ENCODE measurements around the gene SSTR4. TPM values are rescaled to one million over a fixed set of nuclear protein-coding genes. Genes with fewer than 3 reads are reported as not detected.
"Not testable (repeated sequence)": the region's sequence is repeated elsewhere in the genome, so short reads cannot be mapped to it uniquely, and the experiment has no call there.

The SSTR4 gene, protein sequence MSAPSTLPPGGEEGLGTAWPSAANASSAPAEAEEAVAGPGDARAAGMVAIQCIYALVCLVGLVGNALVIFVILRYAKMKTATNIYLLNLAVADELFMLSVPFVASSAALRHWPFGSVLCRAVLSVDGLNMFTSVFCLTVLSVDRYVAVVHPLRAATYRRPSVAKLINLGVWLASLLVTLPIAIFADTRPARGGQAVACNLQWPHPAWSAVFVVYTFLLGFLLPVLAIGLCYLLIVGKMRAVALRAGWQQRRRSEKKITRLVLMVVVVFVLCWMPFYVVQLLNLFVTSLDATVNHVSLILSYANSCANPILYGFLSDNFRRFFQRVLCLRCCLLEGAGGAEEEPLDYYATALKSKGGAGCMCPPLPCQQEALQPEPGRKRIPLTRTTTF
- not detected in 2 replicates for total RNA-seq (2014; rRNA removed; shearing (Covaris generic))
- not detected in 2 replicates for polyA plus RNA-seq (2016; fragmentation: Nextera tagmentation; extraction: Ambion mirVana)

DNA sequence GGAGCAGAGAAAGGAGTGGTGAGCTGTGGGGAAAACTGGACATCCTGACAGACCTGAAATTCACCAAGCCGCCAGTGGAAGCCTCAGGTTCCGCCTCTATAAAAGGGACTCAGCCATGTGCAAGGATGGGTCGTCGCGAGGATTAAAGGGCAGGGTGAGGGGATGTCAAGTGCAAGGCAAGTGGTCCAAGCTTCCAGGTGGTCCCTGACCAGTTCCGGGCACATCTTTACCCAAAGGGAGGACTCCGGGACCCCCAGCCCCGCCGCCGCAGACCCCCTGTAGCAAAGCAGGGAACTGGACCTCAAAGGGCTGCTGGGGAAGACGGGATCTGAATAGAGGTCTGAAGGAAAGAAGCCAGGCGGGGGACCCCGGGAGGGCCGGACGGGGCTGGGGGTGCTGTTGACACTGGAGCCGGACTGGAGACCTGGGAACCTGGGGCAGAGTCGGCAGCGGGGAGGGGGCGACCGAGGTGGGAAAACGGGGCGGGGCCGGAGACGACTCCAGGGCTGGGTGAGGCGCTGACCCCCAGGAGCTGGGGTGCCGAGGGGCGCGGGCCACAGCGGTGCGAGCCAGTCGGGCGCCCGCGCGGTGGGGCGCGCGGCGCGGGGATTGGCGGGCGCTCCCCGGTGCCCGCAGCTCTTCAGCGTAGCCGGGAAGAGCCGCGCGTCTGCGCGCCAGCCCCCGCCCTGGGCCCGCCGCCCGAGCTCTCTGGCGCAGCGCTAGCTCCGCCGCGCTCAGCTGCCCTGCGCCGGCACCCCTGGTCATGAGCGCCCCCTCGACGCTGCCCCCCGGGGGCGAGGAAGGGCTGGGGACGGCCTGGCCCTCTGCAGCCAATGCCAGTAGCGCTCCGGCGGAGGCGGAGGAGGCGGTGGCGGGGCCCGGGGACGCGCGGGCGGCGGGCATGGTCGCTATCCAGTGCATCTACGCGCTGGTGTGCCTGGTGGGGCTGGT lies at the start of gene SSTR4:
SSTR4 (plus strand) TSS at position 592 of the 951 bp plus-strand sequence; CDS start at position 764, 172 bp downstream.
- TF ChIP-seq EZH2 (IDR thresholded peaks at IDR 0.05; ENCODE audit: insufficient read depth, poor library complexity, severe bottlenecking) (no peak), EZH2phosphoT487 (IDR thresholded peaks at IDR 0.05; ENCODE audit: insufficient read depth, low read depth) (no peak)
- in situ Hi-C loops (cut with MboI) = no loop called here
- no peaks in the 10 kb centered on the region for H3K9me3 ChIP-seq (ENCODE audit: low read depth)
- no peaks in the 10 kb centered on the region for H3K4me1 ChIP-seq (ENCODE audit: insufficient read depth)
- H3K27ac ChIP-seq = no peak within 1 kb of the TSS
- no peak within 1 kb of the TSS for H3K4me2 ChIP-seq (ENCODE audit: unreplicated experiment)
- no peak within 1 kb of the TSS for H3K4me3 ChIP-seq
- no peaks in the 10 kb centered on the region for H3K9me2 ChIP-seq (ENCODE audit: insufficient read depth)
- no peaks in the 10 kb centered on the region for H3K79me2 ChIP-seq (ENCODE audit: insufficient read depth)
- H3K27me3 ChIP-seq (replicated peaks; ENCODE audit: insufficient read depth) = peaks cover 50% of the 10 kb centered on the region
- WGBS, 2 experiments (ENCODE audit: low coverage in 1 of 2, low lambda C conversion rate in 2 of 2, missing lambda C conversion rate in 2 of 2) = 25 to 29% methylated on average over 41 to 49 of the region's 83 CpGs
- no peaks in the 10 kb centered on the region for H4K20me1 ChIP-seq (ENCODE audit: insufficient read depth)
- no peaks in the 10 kb centered on the region for H3F3A ChIP-seq (ENCODE audit: insufficient read depth)
- H3K36me3 ChIP-seq (ENCODE audit: low read depth) = no peaks in the 10 kb centered on the region
- no peak for DNase-seq
- no peak within 1 kb of the TSS for H2AFZ ChIP-seq
- H3K9ac ChIP-seq = no peak within 1 kb of the TSS

DNA sequence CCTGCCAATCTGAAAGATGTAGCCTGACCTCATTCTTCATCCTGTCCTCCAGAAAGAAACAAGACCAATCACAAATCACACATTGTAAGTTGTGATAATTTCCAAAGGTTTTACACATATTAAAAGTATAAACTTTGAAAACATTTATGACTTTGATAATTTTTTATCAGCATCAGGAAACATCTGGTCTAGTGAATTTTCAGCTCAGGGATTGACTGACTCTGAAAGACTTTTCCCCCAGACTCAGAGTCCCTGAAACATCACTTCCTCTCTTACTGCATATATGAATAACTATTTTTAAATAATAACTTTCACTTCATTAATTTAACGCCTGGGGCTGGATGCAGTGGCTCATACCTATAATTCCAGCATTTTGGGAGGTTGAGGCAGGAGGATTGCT lies 48.5 kb upstream of the SSTR4 start:
- Histone ChIP-seq H3K4me1 (ENCODE audit: insufficient read depth) (no peaks in the 10 kb centered on the region), H2AFZ (no peak overlapping the region), H3K9me2 (ENCODE audit: insufficient read depth) (no peaks in the 10 kb centered on the region), H4K20me1 (ENCODE audit: insufficient read depth) (no peaks in the 10 kb centered on the region), H3K4me2 (ENCODE audit: unreplicated experiment) (no peak overlapping the region), H3K9ac (no peak overlapping the region), H3K9me3 (ENCODE audit: low read depth) (no peaks in the 10 kb centered on the region), H3K27ac (no peak overlapping the region), H3K27me3 (replicated peaks; ENCODE audit: insufficient read depth) (peaks cover 27% of the 10 kb centered on the region; the same call in 1 of the 2 replicates), H3K36me3 (ENCODE audit: low read depth) (no peaks in the 10 kb centered on the region), H3F3A (ENCODE audit: insufficient read depth) (no peaks in the 10 kb centered on the region), H3K4me3 (no peak overlapping the region), H3K79me2 (ENCODE audit: insufficient read depth) (no peaks in the 10 kb centered on the region)
- WGBS, 2 experiments (ENCODE audit: low coverage in 1 of 2, low lambda C conversion rate in 2 of 2, missing lambda C conversion rate in 2 of 2) = 30 to 47% methylated on average over 1 of the region's 1 CpG
- TF ChIP-seq EZH2phosphoT487 (IDR thresholded peaks at IDR 0.05; ENCODE audit: insufficient read depth, low read depth) (no peak), EZH2 (IDR thresholded peaks at IDR 0.05; ENCODE audit: insufficient read depth, poor library complexity, severe bottlenecking) (no peak)
- DNase-seq = no peak
- in situ Hi-C loops (cut with MboI) = no loop called here

DNA sequence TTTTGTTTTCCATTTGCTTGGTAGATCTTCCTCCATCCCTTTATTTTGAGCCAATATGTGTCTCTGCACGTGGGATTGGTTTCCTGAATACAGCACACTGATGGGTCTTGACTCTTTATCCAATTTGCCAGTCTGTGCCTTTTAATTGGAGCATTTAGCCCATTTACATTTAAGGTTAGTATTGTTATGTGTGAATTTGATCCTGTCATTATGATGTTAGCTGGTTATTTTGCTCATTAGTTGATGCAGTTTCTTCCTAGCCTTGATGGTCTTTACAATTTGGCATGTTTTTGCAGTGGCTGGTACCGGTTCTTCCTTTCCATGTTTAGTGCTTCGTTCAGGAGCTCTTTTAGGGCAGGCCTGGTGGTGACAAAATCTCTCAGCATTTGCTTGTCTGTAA lies 43.7 kb upstream of the SSTR4 start:
- H3K4me2 ChIP-seq (ENCODE audit: unreplicated experiment); H3K79me2 ChIP-seq (ENCODE audit: insufficient read depth); DNase-seq; H3K4me3 ChIP-seq; H3K36me3 ChIP-seq (ENCODE audit: low read depth); H3K9ac ChIP-seq; H3F3A ChIP-seq (ENCODE audit: insufficient read depth); H4K20me1 ChIP-seq (ENCODE audit: insufficient read depth); H3K27ac ChIP-seq; in situ Hi-C loops (cut with MboI); H3K9me2 ChIP-seq (ENCODE audit: insufficient read depth); H3K4me1 ChIP-seq (ENCODE audit: insufficient read depth); H3K9me3 ChIP-seq (ENCODE audit: low read depth); H2AFZ ChIP-seq; H3K27me3 ChIP-seq (replicated peaks; ENCODE audit: insufficient read depth): not testable (repeated sequence)
- WGBS, 2 experiments (ENCODE audit: low coverage in 1 of 2, low lambda C conversion rate in 2 of 2, missing lambda C conversion rate in 2 of 2) = 27 to 29% methylated on average over 3 of the region's 3 CpGs

DNA sequence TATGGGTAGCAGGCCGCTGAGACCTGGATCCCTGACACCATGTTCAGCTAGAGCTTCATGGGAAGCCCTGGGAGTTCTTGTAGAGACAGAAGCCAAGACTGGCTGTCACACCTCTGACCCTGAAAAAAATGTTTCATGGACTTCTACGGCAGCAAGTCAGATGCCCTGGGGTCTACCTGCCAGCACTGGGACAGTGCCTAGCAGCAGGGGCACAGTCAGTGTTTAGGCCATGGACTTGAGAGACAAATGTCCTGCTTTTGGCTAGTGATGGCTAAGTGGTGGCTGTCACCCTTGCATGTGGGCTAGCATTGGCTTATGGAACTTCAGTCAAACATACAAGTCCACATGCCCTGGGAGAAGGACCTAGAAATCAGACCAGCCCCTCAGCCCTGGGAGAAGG lies 41.3 kb upstream of the SSTR4 start:
- no peak overlapping the region for H3K27ac ChIP-seq
- no peak for TF ChIP-seq EZH2phosphoT487 (IDR thresholded peaks at IDR 0.05; ENCODE audit: insufficient read depth, low read depth)
- H3K79me2 ChIP-seq (ENCODE audit: insufficient read depth) = no peaks in the 10 kb centered on the region
- H3K9me3 ChIP-seq (ENCODE audit: low read depth) = no peaks in the 10 kb centered on the region
- no peaks in the 10 kb centered on the region for H3F3A ChIP-seq (ENCODE audit: insufficient read depth)
- no peaks in the 10 kb centered on the region for H3K9me2 ChIP-seq (ENCODE audit: insufficient read depth)
- H3K27me3 ChIP-seq (replicated peaks; ENCODE audit: insufficient read depth) = 0 out of 2 replicates have a peak, but pooled peaks cover 8% of the 10 kb centered on the region
- 55 to 73% methylated on average over 2 of the region's 2 CpGs for WGBS, 2 experiments (ENCODE audit: low coverage in 1 of 2, low lambda C conversion rate in 2 of 2, missing lambda C conversion rate in 2 of 2)
- H4K20me1 ChIP-seq (ENCODE audit: insufficient read depth) = no peaks in the 10 kb centered on the region
- H3K4me3 ChIP-seq = no peak overlapping the region
- DNase-seq = no peak
- no peaks in the 10 kb centered on the region for H3K36me3 ChIP-seq (ENCODE audit: low read depth)
- no peak overlapping the region for H3K9ac ChIP-seq
- no peak overlapping the region for H3K4me2 ChIP-seq (ENCODE audit: unreplicated experiment)
- in situ Hi-C loops (cut with MboI) = no loop called here
- no peak overlapping the region for H2AFZ ChIP-seq
- H3K4me1 ChIP-seq (ENCODE audit: insufficient read depth) = no peaks in the 10 kb centered on the region
